LoVo (cell line): ENCODE data around the gene SLC4A9.
A peak's percentile ranks its signal among the peaks of the same experiment; 100 is the strongest.
"Not testable (repeated sequence)": the region's sequence is repeated elsewhere in the genome, so short reads cannot be mapped to it uniquely, and the experiment has no call there.

Source experiments
- DNase-seq: peaks from one replicate; pipeline ENCODE4 v3.0.0-alpha.2; 2016; ENCODE audit warnings: low spot score

The SLC4A9 gene

GRCh38 chr5:140339636-140340035 is 20.4 kb upstream of the SLC4A9 start:
- no peak for DNase-seq

- no peak for DNase-seq
Observed at GRCh38 chr5:140340605-140341121, 19.3 kb upstream of the SLC4A9 start.

GRCh38 chr5:140341591-140341990 is 18.4 kb upstream of the SLC4A9 start:
- DNase-seq: no peak

GRCh38 chr5:140342287-140342686 is 17.7 kb upstream of the SLC4A9 start:
- no peak for DNase-seq

- no peak for DNase-seq
Observed at GRCh38 chr5:140342896-140343295, 17.1 kb upstream of the SLC4A9 start.

DNA sequence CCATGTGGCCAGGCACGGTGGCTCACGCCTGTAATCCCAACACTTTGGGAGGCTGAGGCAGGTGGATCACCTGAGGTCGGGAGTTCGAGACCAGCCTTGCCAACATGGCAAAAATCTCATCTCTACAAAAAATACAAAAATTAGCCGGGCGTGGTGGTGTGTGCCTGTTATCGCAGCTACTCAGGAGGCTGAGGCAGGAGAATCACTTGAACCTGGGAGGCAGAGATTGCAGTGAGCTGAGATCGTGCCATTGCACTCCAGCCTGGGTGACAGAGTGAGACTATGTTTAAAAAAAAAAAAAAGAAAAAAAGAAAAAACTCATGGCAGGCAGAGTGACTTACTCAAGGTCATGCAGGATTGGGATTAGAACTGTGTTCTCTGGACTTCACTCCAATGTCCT is 16.1 kb upstream of the SLC4A9 start:
- DNase-seq: not testable (repeated sequence)

- DNase-seq: peak; percentile 64
Observed at GRCh38 chr5:140344683-140345423, 15.1 kb upstream of the SLC4A9 start.

DNA sequence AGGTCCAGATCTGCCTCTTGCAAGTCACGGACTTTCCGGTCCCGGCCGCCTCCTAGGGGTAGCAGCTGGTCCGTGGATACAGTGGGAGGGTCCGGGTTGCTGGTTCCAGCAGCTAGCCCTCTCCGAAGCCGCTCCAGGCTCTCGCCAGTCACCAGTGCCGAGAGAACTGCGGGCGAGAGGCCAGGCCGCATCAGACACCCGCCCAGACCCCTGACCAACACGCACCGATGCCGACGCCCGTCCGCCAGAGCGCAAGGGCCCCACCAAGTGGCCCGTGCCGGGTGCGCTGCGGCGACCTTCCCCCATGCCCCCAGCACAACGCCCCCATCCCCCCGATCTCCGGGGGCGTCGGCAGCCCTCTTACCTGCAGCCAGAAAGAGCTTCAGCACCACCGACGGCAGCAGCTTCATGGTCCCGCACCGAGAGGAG is 14.1 kb upstream of the SLC4A9 start:
- peak; percentile 44 for DNase-seq

DNA sequence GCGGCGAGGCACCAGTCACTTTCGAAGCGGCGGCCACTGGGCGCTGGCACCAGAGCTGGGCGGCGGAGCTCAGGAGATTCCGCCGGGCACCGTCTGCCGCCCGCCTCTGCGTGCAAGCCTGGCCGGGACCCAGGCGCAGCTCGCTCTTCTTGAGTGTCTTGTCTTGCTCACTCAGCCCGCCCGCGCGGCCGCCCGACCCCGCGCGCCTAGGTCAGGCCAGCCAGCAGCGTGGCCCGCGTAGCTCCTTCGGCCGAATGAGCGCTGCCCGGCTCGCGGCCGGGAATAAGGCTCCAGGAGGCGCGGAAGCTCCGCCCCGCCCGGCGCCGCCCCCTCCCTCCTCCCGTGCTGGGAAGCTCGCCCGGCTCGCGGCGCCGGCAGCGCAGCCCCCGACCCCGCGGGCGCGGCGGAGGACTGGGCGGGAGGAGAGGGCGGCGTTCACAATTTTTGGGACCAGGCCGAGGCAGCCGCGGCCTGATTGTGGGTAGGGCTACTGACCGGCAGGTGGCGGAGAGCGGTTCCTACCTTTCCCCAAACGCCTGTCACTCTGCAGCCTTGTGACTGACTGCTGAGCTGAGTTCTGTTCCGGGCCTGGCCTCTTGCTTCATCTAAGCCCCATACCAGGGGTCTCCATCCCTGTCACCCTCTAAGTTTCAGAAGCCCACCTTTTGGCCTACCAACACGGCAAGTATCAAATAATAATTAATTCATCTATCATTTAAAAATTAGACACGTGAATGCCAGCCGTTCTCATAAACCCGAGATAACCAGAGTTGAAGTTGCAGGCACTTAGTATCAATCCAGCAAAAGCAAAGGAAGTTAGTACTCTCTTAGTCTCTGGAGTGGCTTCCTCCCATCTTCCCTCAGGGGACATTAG is 13.4 kb upstream of the SLC4A9 start, which contains the start of gene HBEGF:
TSS of gene HBEGF (minus strand) at position 256 of the 874 bp plus-strand sequence. CDS start 275 bp downstream, outside the sequence.
- DNase-seq: peak; percentile 95

DNA sequence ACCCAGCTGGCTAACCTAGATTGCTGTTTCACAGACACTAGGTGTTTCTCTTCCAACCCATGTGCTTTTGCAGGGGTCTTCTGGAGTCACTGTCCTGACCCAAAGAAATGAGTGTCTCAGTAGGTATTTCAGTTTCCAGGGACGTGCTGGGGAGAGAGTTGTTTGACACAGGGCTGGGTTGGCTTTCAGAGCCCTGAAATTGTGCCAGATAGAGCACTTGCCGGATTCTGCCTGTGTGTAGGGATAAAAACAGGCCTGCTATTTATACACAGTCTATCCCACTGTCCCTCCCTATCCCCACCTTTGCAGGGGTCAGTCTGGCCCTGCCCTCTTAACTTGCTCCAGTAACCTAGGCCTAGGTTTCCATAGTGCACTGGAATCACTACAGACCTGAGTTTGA is 12.6 kb upstream of the SLC4A9 start:
- DNase-seq: no peak

GRCh38 chr5:140348104-140348503 is 11.9 kb upstream of the SLC4A9 start:
- DNase-seq: peak; percentile 52

- no peak for DNase-seq
Observed at GRCh38 chr5:140349244-140349643, 10.8 kb upstream of the SLC4A9 start.

DNA sequence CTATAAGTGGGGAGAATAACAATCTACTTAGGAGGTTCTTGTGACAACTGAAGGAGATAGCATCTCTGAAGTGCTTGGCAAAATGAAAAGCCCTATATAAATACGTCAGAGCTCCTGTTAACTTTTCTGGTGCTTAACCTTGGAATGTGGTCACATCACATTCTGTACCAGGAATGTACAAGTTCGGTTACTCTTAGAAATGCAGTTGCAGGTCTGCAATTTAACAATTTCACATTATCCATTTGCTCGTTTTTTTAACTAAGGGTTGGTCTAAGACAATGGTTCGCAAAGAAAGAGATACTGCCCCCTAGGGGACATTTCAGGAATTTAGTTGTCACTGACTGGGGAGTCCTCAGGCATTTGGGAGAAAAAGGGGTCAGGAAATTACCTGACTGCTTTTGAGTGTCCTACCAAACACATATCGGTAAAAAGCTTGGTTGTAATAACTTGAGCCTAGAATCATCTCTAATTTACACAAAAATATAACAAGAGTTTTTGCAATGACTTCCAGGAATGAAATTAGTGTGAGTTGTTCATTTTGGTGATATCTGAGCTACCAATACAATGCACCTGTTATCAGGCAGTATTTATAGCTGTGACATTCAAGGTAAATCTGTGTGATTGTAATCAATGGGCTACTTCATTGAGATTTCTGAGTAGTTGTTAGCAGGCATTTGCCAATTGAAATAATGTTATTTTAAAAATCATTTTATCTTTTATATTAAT is 8.2 kb upstream of the SLC4A9 start:
- peak; percentile 81 for DNase-seq

- no peak for DNase-seq
Observed at GRCh38 chr5:140355546-140355945, 4.4 kb upstream of the SLC4A9 start.

- no peak for DNase-seq
Observed at GRCh38 chr5:140356853-140357725, 2.9 kb upstream of the SLC4A9 start.

- peak; percentile 94 for DNase-seq
Observed at GRCh38 chr5:140357726-140358093, 2.3 kb upstream of the SLC4A9 start.

- no peak for DNase-seq
Observed at GRCh38 chr5:140358738-140359310, 1.2 kb upstream of the SLC4A9 start.

DNA sequence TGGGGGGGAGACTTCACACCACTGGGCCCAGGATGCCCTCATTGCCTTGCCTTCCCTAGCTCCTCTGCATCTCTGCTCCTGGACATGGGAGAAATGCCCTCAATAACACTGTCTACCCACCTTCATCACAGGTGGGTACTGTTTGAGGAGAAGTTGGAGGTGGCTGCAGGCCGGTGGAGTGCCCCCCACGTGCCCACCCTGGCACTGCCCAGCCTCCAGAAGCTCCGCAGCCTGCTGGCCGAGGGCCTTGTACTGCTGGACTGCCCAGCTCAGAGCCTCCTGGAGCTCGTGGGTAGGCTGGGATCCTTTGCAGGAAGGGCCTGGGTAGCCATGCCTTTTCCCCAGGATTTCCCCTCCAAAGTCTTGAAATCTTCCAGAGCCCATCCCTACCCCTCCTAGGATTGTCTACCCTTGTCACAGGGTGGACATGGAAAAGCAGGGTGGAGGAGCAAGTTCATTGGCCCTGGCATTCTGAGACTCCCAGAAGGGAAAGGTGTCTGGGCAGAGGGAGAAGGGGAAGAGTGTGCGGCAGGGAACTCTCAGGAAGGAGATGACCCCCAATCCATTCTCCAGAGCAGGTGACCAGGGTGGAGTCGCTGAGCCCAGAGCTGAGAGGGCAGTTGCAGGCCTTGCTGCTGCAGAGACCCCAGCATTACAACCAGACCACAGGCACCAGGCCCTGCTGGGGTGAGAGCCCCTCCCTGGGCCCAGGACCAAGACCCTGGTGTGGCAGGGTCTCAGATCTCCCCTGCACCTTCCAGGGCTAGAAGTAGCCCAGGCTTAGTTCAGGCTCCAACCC is 886 bp downstream of the SLC4A9 start:
- DNase-seq: no peak

GRCh38 chr5:140361901-140362300 is 1.9 kb downstream of the SLC4A9 start:
- no peak for DNase-seq

DNA sequence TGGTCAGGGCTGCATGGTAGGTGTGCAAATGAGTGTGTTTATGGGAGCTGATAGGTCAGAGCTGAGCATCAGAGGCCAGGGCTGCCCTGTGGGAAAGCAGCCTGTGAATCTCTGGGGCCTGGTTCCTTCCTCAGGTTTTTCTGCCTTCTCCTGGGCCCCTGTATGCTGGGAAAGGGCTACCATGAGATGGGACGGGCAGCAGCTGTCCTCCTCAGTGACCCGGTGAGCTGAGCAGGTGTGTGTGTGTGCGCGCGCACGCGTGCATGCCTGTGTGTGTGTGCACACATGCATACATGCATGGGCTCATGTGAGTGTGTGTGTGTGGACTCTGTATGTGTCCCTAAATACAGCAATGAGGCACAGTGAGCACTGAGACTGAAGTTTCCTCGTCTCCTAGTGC is 2.3 kb downstream of the SLC4A9 start:
- no peak for DNase-seq
